ENCODE data around the gene SWAP70. TPM values are rescaled to one million over a fixed set of nuclear protein-coding genes. Genes with fewer than 3 reads are reported as not detected.

Gene SWAP70
- total and polyA plus RNA-seq, 10 of the 15 experiments (the other 5 are each of a cell fraction or from before 2014, with no cell fraction given) = 20.6 to 62.4 (median 41.7) TPM

GRCh38 chr11:9759519-9760192 is 95.8 kb downstream of the SWAP70 start (continued):
- TF ChIP-seq BCL3 (IDR thresholded peaks at IDR 0.05; ENCODE audit: borderline replicate concordance, insufficient read depth, low read depth, low read length, poor library complexity, severe bottlenecking) (peak; percentile 91), ZSCAN29 (IDR thresholded peaks at IDR 0.05) (no peak), TCF3 (IDR thresholded peaks at IDR 0.05; ENCODE audit: borderline replicate concordance, insufficient read depth, low read depth, low read length) (peak; percentile 88), CUX1 (IDR thresholded peaks at IDR 0.05; ENCODE audit: insufficient replicate concordance, low read depth, low read length) (no peak), SMC3 (IDR thresholded peaks at IDR 0.05; ENCODE audit: borderline replicate concordance, low read length) (no peak), RCOR1 (conservative IDR thresholded peaks at IDR 0.05; ENCODE audit: low read depth, low read length) (no peak), FOXM1 (IDR thresholded peaks at IDR 0.05; ENCODE audit: low read depth, low read length) (no peak), E2F4 (IDR thresholded peaks at IDR 0.05; ENCODE audit: low read depth, low read length) (no peak), RUNX3 (IDR thresholded peaks at IDR 0.05; ENCODE audit: low read length) (peak; percentile 65), SKIL (IDR thresholded peaks at IDR 0.05; ENCODE audit: low read depth, poor library complexity, severe bottlenecking) (peak; percentile 28), MAX (IDR thresholded peaks at IDR 0.05; ENCODE audit: low read depth, low read length) (peak; percentile 65), USF1 (IDR thresholded peaks at IDR 0.05; ENCODE audit: borderline replicate concordance, extremely low read length, insufficient read depth, low read depth, low read length) (peak; percentile 56), SMAD1 (IDR thresholded peaks at IDR 0.05; ENCODE audit: low read depth, partially characterized antibody) (no peak), CREM (IDR thresholded peaks at IDR 0.05; ENCODE audit: low read depth) (peak; percentile 46; the same call in 1 of the 2 replicates), PKNOX1 (IDR thresholded peaks at IDR 0.05) (no peak), ZNF24 (IDR thresholded peaks at IDR 0.05) (peak; percentile 73)

All from GM12878 (cell line).